Tibial artery (tissue), 4 donors: ENCODE measurements around the gene POTEH.
"Not testable (repeated sequence)": the region's sequence is repeated elsewhere in the genome, so short reads cannot be mapped to it uniquely, and the experiment has no call there.

Experiments
- DNase-seq, 2 donors: peaks; one replicate each; pipeline ENCODE4 v3.0.0-alpha.2; 2019
- H3K27ac ChIP-seq, 2 donors: fragments of 200-600 bp; sonication (generic) in 1 of 2; 1 replicate in 1 of 2; 2 replicates in 1 of 2; pipeline ENCODE4 v1.5.1; 2018 to 2019; ENCODE audit warnings: mild to moderate bottlenecking in 1 of 2
- H3K27me3 ChIP-seq, 2 donors: fragments of 200-600 bp; sonication (generic) in 1 of 2; one replicate each; pipeline versions ENCODE4 v1.5.1 to v1.6.0; 2016 to 2019
- H3K36me3 ChIP-seq, 3 donors: fragments of 200-600 bp; sonication (generic) in 2 of 3; one replicate each; pipeline ENCODE4 v1.5.1; 2016 to 2019; ENCODE audit warnings: mild to moderate bottlenecking in 2 of 3
- H3K4me1 ChIP-seq, 4 donors: fragments of 200-600 bp; sonication (generic) in 2 of 4; 1 replicate in 3 of 4; 2 replicates in 1 of 4; pipeline ENCODE4 v1.5.1; 2016 to 2019
- H3K4me3 ChIP-seq, 2 donors: fragments of 200-600 bp; sonication (generic) in 1 of 2; 1 replicate in 1 of 2; 2 replicates in 1 of 2; pipeline ENCODE4 v1.5.1; 2018 to 2019; ENCODE audit warnings: mild to moderate bottlenecking in 2 of 2
- H3K9me3 ChIP-seq, 3 donors: fragments of 200-600 bp; sonication (generic) in 1 of 3; one replicate each; pipeline ENCODE4 v1.5.1; 2016 to 2019
- intact Hi-C: fragments of 100-400 bp; cut with DNase I; formaldehyde crosslinking; loops from one replicate; pipeline ENCODE4 v1.15.0; 2023; ENCODE audit warnings: low total_unique reads

The POTEH gene

GRCh38 chr22:15688090-15688489 lies 1.7 kb upstream of the POTEH start:
- H3K27me3 ChIP-seq, H3K9me3 ChIP-seq, DNase-seq, H3K27ac ChIP-seq, H3K36me3 ChIP-seq, H3K4me3 ChIP-seq, intact Hi-C loops, H3K4me1 ChIP-seq: not testable (repeated sequence)

- peak in 1 of 2 donors; percentile 63 for DNase-seq
- H3K27ac ChIP-seq, H3K4me3 ChIP-seq, H3K36me3 ChIP-seq, H3K27me3 ChIP-seq, H3K9me3 ChIP-seq, intact Hi-C loops, H3K4me1 ChIP-seq: not testable (repeated sequence)
Observed at GRCh38 chr22:15689012-15689748, 646 bp upstream of the POTEH start.

- H3K4me1 ChIP-seq, H3K36me3 ChIP-seq, H3K27me3 ChIP-seq, H3K9me3 ChIP-seq, intact Hi-C loops, H3K4me3 ChIP-seq, H3K27ac ChIP-seq: not testable (repeated sequence)
- peak in 1 of 2 donors; percentile 62 for DNase-seq
Observed at GRCh38 chr22:15713600-15713999, 23.8 kb downstream of the POTEH start.

- intact Hi-C loops, H3K27ac ChIP-seq, H3K36me3 ChIP-seq, DNase-seq, H3K4me3 ChIP-seq, H3K4me1 ChIP-seq, H3K27me3 ChIP-seq, H3K9me3 ChIP-seq: not testable (repeated sequence)
Observed at GRCh38 chr22:15714125-15714524, 24.3 kb downstream of the POTEH start.

DNA sequence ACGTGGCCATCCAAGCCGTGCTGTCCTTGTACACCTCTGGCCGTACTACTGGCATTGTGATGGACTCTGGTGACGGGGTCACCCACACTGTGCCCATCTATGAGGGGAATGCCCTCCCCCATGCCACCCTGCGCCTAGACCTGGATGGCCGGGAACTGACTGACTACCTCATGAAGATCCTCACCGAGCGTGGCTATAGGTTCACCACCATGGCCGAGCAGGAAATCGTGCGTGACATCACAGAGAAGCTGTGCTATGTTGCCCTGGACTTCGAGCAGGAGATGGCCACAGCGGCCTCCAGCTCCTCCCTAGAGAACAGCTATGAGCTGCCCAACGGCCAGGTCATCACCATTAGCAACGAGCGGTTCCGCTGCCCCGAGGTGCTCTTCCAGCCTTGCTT lies 32.1 kb downstream of the POTEH start:
- intact Hi-C loops, result not testable (repeated sequence)

DNA sequence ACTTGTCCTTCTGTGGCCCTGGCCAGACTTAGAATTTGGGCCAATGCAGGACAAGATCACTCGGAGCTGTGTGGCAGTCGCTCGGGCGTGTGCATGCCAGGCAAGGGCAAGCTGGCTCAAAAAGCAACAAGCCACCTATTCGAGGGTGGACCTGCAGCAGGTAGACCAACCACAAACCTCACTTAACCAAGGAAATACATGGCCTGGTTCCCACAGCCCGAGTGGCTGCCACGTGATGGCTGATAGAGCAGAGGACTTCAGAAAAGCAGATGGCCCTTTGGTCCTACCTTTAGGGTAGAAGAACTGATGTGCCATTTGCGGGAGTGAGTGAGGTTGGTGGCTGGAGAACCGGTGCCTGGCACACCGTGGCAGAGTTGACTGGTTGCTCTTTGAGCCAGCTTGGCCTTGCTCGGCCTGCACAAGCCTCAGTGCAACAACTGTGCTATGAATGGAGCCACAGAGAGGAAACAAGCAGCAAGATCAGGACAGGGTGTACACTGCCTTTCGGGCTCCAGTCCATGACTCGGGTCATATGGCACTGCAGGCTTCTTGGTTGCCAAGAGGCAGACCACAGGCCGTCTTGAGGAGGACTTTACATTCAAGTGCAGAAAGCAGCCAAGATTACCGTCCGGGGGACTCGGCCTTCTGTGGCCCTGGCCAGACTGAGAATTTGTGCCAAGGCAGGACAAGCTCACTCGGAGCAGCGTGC lies 39.5 kb downstream of the POTEH start:
- H3K4me1 ChIP-seq, H3K9me3 ChIP-seq, intact Hi-C loops, H3K4me3 ChIP-seq, H3K36me3 ChIP-seq, DNase-seq, H3K27ac ChIP-seq, H3K27me3 ChIP-seq: not testable (repeated sequence)

More for the DNA sequence above, 32.1 kb downstream of the POTEH start:
- H3K27me3 ChIP-seq, H3K9me3 ChIP-seq, H3K4me3 ChIP-seq, H3K27ac ChIP-seq, DNase-seq, H3K4me1 ChIP-seq, H3K36me3 ChIP-seq: not testable (repeated sequence)

DNA sequence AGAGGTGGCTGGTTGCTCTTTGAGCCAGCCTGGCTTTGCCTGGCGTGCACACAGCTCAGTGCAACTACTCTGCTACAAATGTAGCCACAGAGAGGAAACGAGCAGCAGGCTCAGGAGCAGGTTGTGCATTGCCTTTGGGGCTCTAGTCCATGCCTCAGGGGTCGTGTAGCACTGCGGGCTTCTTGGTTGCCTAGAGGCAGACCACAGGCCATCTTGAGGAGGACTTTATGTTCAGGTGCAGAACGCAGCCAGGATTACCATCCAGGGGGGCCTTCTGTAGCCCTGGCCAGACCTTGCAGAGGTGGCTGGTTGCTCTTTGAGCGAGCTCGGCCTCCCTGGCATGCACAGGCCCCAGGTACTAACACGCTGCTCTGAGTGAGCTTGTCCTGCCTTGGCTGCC lies 41.2 kb downstream of the POTEH start:
- H3K36me3 ChIP-seq, H3K4me3 ChIP-seq, H3K9me3 ChIP-seq, H3K4me1 ChIP-seq, H3K27ac ChIP-seq, DNase-seq, H3K27me3 ChIP-seq, intact Hi-C loops: not testable (repeated sequence)

DNA sequence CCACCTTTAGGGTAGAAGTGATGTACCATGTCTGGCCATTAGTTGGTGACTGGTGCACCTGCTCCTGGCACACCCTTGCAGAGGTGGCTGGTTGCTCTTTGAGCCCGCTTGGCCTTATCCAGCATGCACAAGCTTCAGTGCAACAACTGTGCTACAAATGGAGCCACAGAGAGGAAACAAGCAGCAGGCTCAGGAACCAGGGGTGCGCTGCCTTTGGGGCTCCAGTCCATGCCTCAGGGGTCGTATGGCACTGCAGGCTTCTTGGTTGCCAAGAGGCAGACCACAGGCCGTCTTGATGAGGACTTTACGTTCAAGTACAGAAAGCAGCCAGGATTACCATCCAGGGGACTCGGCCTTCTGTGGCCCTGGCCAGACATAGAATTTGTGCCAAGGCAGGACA lies 44.6 kb downstream of the POTEH start:
- H3K27ac ChIP-seq, DNase-seq, H3K4me1 ChIP-seq, H3K36me3 ChIP-seq, H3K9me3 ChIP-seq, intact Hi-C loops, H3K27me3 ChIP-seq, H3K4me3 ChIP-seq: not testable (repeated sequence)

DNA sequence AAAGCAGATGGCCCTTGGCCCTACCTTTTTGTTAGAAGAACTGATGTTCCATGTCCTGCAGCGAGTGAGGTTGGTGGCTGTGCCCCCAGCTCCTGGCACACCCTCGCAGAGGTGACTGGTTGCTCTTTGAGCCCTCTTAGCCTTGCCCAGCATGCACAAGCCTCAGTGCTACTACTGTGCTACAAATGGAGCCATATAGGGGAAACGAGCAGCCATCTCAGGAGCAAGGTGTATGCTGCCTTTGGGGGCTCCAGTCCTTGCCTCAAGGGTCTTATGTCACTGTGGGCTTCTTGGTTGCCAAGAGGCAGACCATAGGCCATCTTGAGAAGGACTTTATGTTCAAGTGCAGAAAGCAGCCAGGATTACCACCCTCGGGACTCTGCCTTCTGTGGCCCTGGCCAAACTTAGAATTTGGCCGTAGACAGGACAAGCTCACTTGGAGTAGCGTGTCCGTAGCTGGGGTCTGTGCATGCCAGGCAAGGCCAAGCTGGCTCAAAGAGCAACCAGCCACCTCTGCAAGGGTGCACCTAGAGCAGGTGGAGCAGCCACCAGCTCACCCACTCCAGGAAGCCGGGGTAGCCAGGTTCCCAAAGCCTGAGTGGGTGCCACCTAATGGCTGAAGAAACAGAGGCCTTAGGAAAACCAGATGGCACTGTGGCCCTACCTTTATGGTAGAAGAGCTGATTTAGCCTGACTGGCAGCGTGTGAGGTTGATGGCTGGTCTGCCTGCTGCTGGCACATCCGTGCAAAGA lies 48.5 kb downstream of the POTEH start:
- H3K4me3 ChIP-seq, H3K9me3 ChIP-seq, H3K27me3 ChIP-seq, H3K27ac ChIP-seq, H3K36me3 ChIP-seq, intact Hi-C loops, DNase-seq, H3K4me1 ChIP-seq: not testable (repeated sequence)

DNA sequence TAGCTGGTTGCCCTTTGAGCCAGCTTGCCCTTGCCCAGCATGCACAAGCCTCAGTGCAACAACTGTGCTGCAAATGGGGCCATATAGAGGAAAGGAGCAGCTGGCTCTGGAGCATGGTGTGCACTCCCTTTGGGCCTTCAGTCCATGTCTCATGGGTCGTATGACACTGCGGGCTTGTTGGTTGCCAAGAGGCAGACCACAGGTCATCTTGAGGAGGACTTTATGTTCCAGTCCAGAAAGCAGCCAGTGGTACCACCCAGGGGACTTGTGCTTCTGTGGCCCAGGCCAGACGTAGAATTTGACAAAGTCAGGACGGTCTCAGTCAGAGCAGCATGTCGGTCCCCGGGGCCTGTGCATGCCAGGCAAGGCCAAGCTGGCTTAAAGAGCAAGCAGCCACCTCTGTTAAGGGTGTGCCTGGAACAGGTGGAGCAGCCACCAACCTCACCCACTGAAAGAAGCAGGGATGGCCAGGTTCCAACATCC lies 49.1 kb downstream of the POTEH start:
- H3K9me3 ChIP-seq, DNase-seq, H3K27me3 ChIP-seq, H3K4me1 ChIP-seq, intact Hi-C loops, H3K36me3 ChIP-seq, H3K27ac ChIP-seq, H3K4me3 ChIP-seq: not testable (repeated sequence)

GRCh38 chr22:15747636-15748323 lies 58.0 kb downstream of the POTEH start:
- H3K36me3 ChIP-seq, DNase-seq: not testable (repeated sequence)

GRCh38 chr22:15749181-15749970 lies 59.5 kb downstream of the POTEH start:
- H3K36me3 ChIP-seq, H3K4me3 ChIP-seq, H3K4me1 ChIP-seq, H3K27ac ChIP-seq, H3K27me3 ChIP-seq, intact Hi-C loops, H3K9me3 ChIP-seq: not testable (repeated sequence)
- DNase-seq, result peak in 1 of 2 donors; percentile 64

More at GRCh38 chr22:15747636-15748323, 58.0 kb downstream of the POTEH start:
- H3K4me3 ChIP-seq, H3K4me1 ChIP-seq, H3K9me3 ChIP-seq, H3K27ac ChIP-seq, H3K27me3 ChIP-seq, intact Hi-C loops: not testable (repeated sequence)
